HCT116 (cell line): ENCODE measurements around the gene CISTR. TPM values are rescaled to one million over a fixed set of nuclear protein-coding genes. Genes with fewer than 3 reads are reported as not detected.
"Not testable (repeated sequence)": the region's sequence is repeated elsewhere in the genome, so short reads cannot be mapped to it uniquely, and the experiment has no call there.

Source experiments
- ATAC-seq: fragments of 200-7000 bp; cut with Tn5 transposase; 2 replicates; pipeline ENCODE4 v1.9.1; 2020; ENCODE audit warnings: mild to moderate bottlenecking, moderate library complexity
- BruUV-seq: library from RNA; stranded (reverse); fragments of 400-500 nt; replicated peaks from 2 replicates; lab custom pipeline; 2021; lab: Mats Ljungman, UMichigan
- CTCF ChIA-PET: fragments of 300-600 bp; sonication (Branson Sonifier 250); formaldehyde crosslinking; loops from one replicate; lab custom pipeline; 2021; ENCODE audit warnings: antibody characterized with exemption; lab: Charles Lee
- POLR2A ChIA-PET: fragments of 300-600, 350-600 bp; sonication (Branson Sonifier 250); formaldehyde crosslinking; loops from one replicate; lab custom pipeline; 2021; ENCODE audit warnings: antibody characterized with exemption; lab: Charles Lee
- RAD21 ChIA-PET, 2 experiments: fragments of 300-600 bp; sonication (Branson Sonifier 250); formaldehyde crosslinking; loops; one replicate each; lab custom pipeline; 2023; ENCODE audit warnings: low total read pairs in 2 of 2; ENCODE audit not compliant: uncharacterized antibody in 2 of 2, unreplicated experiment in 2 of 2, low non-redundant PET in 1 of 2; lab: Charles Lee
- DNase-seq: peaks from one replicate; pipeline ENCODE4 v3.0.0-alpha.2; 2010; ENCODE audit warnings: low read depth, low spot score
- H2AFZ ChIP-seq: fragments of 200-600 bp; shearing (Covaris generic), sonication (generic); 2 replicates; pipeline ENCODE4 v1.6.1; 2017; ENCODE audit warnings: low read depth, mixed run types, mixed read lengths, antibody characterized with exemption, low read length; ENCODE audit not compliant: poor library complexity, severe bottlenecking
- H3K27ac ChIP-seq: 2 replicates; pipeline ENCODE4 v1.5.1; 2012; ENCODE audit warnings: low read depth, low read length
- H3K27me3 ChIP-seq: fragments of 200-600 bp; sonication (generic); 2 replicates; pipeline ENCODE4 v1.6.1; 2016; ENCODE audit warnings: mixed run types, low read length, mixed read lengths; ENCODE audit not compliant: insufficient read depth
- H3K36me3 ChIP-seq, 2 experiments: fragments of 200-500 bp in 1 of 2; fragments of 200-600 bp in 1 of 2; sonication (Bioruptor generic) in 1 of 2; sonication (generic) in 1 of 2; 2 replicates each; pipeline versions ENCODE4 v1.5.1 to v1.6.1; 2014 to 2016; ENCODE audit warnings: low read length in 2 of 2, inconsistent platforms in 1 of 2, mixed read lengths in 1 of 2, mixed run types in 1 of 2; ENCODE audit not compliant: insufficient read depth in 2 of 2, control insufficient read depth in 1 of 2
- H3K4me1 ChIP-seq, 2 experiments: fragments of 200-600 bp in 1 of 2; sonication (generic) in 1 of 2; 2 replicates each; pipeline versions ENCODE4 v1.5.1 to v1.6.1; 2012 to 2017; ENCODE audit warnings: low read length in 2 of 2, inconsistent platforms in 1 of 2, mild to moderate bottlenecking in 1 of 2, mixed read lengths in 1 of 2, mixed run types in 1 of 2, moderate library complexity in 1 of 2; ENCODE audit not compliant: insufficient read depth in 2 of 2, control insufficient read depth in 1 of 2
- H3K4me2 ChIP-seq: fragments of 200-600 bp; sonication (generic); 2 replicates; pipeline ENCODE4 v1.6.1; 2017; ENCODE audit warnings: mixed run types, low read length, mixed read lengths
- H3K4me3 ChIP-seq, 2 experiments: fragments of 200-600 bp in 1 of 2; sonication (generic) in 1 of 2; replicated peaks in 1 of 2; 2 replicates each; pipeline ENCODE4 v1.5.1; 2011 to 2016; ENCODE audit warnings: low read length in 2 of 2, control low read depth in 1 of 2, low read depth in 1 of 2, mild to moderate bottlenecking in 1 of 2, mixed read lengths in 1 of 2, mixed run types in 1 of 2
- H3K79me2 ChIP-seq: fragments of 200-600 bp; sonication (generic); 2 replicates; pipeline ENCODE4 v1.6.1; 2017; ENCODE audit warnings: mild to moderate bottlenecking, mixed run types, low read length, moderate library complexity, mixed read lengths; ENCODE audit not compliant: insufficient read depth
- H3K9ac ChIP-seq: fragments of 200-600 bp; sonication (generic); 2 replicates; pipeline ENCODE4 v1.6.1; 2016; ENCODE audit warnings: low read length, mixed read lengths
- H3K9me2 ChIP-seq: fragments of 200-600 bp; sonication (generic), shearing (Covaris generic); 2 replicates; pipeline ENCODE4 v1.6.1; 2017; ENCODE audit warnings: mixed run types, mild to moderate bottlenecking, moderate library complexity; ENCODE audit not compliant: insufficient read depth
- H3K9me3 ChIP-seq, 2 experiments: fragments of 200-500 bp in 1 of 2; fragments of 200-600 bp in 1 of 2; sonication (Bioruptor generic) in 1 of 2; sonication (generic) in 1 of 2; 2 replicates each; pipeline ENCODE4 v1.6.1; 2014 to 2017; ENCODE audit warnings: low read length in 2 of 2, mixed read lengths in 2 of 2, inconsistent platforms in 1 of 2, low read depth in 1 of 2, mild to moderate bottlenecking in 1 of 2, mixed run types in 1 of 2, moderate library complexity in 1 of 2; ENCODE audit not compliant: control insufficient read depth in 1 of 2, insufficient read depth in 1 of 2
- H4K20me1 ChIP-seq: fragments of 200-600 bp; sonication (generic), shearing (Covaris generic); 2 replicates; pipeline ENCODE4 v1.6.1; 2017; ENCODE audit warnings: mixed run types, mild to moderate bottlenecking, moderate library complexity; ENCODE audit not compliant: insufficient read depth
- REST ChIP-seq: IDR thresholded peaks from 2 replicates; pipeline ENCODE4 v1.6.1; 2012; ENCODE audit warnings: low read depth
- ZBTB33 ChIP-seq: IDR thresholded peaks from 2 replicates; pipeline ENCODE4 v1.6.1; 2011; ENCODE audit warnings: mild to moderate bottlenecking, low read length, moderate library complexity; ENCODE audit not compliant: insufficient replicate concordance; ENCODE audit errors: extremely low read depth
- ZFX ChIP-seq: fragments of 450-650 bp; IDR thresholded peaks from 2 replicates; pipeline ENCODE4 v1.6.1; 2017
- intact Hi-C: fragments of 100-400 bp; cut with micrococcal nuclease; formaldehyde crosslinking; loops from 2 replicates; pipeline ENCODE4 v1.10.0; 2022
- total RNA-seq: library from RNA; stranded (reverse); gene quantifications from one replicate; pipeline ENCODE4 v1.2.1, GENCODE V29; 2021; ENCODE audit not compliant: unreplicated experiment

The CISTR gene
- total RNA-seq, 1 experiment from 2014 or later, result not detected

- no peak for TF ChIP-seq ZBTB33
- no peak for TF ChIP-seq REST
- TF ChIP-seq ZFX, result no peak
These were observed 28.5 kb upstream of the CISTR start (continued) for GRCh38 chr12:53780323-53780722.

GRCh38 chr12:53779679-53780078 lies 27.9 kb upstream of the CISTR start:
- POLR2A ChIA-PET, CTCF ChIA-PET, BruUV-seq: not testable (repeated sequence)

More at GRCh38 chr12:53779679-53780078, 27.9 kb upstream of the CISTR start:
- H3K79me2 ChIP-seq, H2AFZ ChIP-seq, H3K9me3 ChIP-seq, intact Hi-C loops, H3K4me3 ChIP-seq, H3K27me3 ChIP-seq, DNase-seq, H4K20me1 ChIP-seq, RAD21 ChIA-PET, H3K9ac ChIP-seq, ATAC-seq, H3K36me3 ChIP-seq, H3K27ac ChIP-seq, H3K4me1 ChIP-seq, H3K4me2 ChIP-seq, H3K9me2 ChIP-seq: not testable (repeated sequence)
